HG03342 (cell line): Measurements from ENCODE around the gene LCLAT1.

Experiments
- ATAC-seq: cut with Tn5 transposase; IDR thresholded peaks from one replicate; pipeline ENCODE4 v1.9.1; 2021; ENCODE audit warnings: mild to moderate bottlenecking, moderate library complexity; ENCODE audit not compliant: unreplicated experiment

Gene LCLAT1

DNA sequence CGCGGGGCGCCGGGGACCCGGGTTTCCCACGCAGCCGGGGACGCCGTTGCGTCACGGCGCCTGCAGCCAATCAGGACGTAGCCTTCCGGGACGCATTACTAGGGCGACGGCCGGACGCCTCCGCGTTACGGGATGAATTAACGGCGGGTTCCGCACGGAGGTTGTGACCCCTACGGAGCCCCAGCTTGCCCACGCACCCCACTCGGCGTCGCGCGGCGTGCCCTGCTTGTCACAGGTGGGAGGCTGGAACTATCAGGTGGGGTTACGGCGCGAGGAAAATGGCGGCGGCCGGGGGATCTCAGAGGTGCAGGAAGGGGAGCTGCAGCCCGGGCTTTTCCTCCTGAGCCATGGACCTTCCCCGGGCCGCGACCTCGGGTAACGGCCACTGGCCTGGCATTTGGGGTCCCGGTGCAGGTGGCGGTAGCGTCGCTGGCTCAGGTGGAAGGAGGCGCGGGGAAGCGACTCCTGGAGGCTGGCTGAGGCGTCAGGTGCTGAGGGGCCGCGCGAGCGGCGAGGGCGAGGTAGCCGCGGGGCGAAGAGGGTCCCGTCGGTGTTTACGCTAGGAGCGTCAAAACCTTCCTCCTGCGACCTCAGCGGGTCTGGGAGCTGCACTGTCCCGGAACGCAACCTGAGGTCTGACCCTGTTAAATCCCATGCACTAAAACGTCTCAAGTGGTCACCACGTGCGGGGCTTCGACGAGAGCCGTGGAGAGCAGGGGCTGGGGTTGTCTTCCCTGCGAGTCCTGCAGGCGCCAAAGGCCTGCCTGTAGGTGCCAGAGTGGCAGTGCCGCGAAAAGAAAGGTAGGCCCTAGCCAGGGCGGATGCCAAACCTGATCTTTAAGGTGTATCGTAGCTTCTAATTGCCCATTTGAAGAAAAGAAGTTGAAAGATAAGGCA, at the start of gene LCLAT1:
TSS of gene LCLAT1 (plus strand) at position 98 of the 897 bp plus-strand sequence. CDS start 78,345 bp downstream, outside the sequence.
- ATAC-seq: peak; percentile 96

- no peak for ATAC-seq
Measured at GRCh38 chr2:30398084-30398873, 48.8 kb upstream of the LCLAT1 start.

GRCh38 chr2:30400151-30400954, 46.7 kb upstream of the LCLAT1 start:
- ATAC-seq: no peak

GRCh38 chr2:30402441-30403182, 44.4 kb upstream of the LCLAT1 start:
- ATAC-seq: no peak

- ATAC-seq: no peak
Measured at GRCh38 chr2:30403592-30404312, 43.3 kb upstream of the LCLAT1 start.

- no peak for ATAC-seq
Measured at GRCh38 chr2:30404319-30405259, 42.5 kb upstream of the LCLAT1 start.

DNA sequence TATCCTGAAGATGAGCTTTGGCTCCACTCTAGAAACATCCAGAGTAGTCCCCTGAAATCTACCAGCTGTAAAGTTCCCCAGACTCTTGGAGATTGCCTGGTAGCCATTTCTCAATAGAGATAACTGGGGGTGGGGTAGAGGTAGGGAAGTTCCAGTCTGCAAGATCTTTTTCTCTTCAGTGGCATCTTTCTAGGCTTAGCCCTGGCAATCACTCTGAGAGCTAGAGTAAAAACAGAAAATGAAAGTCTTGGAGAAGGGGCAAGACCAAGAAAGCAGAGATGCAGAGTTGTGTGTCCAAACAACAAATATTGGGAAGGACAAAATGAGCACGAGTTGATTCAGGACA, 41.8 kb upstream of the LCLAT1 start:
- ATAC-seq: no peak

DNA sequence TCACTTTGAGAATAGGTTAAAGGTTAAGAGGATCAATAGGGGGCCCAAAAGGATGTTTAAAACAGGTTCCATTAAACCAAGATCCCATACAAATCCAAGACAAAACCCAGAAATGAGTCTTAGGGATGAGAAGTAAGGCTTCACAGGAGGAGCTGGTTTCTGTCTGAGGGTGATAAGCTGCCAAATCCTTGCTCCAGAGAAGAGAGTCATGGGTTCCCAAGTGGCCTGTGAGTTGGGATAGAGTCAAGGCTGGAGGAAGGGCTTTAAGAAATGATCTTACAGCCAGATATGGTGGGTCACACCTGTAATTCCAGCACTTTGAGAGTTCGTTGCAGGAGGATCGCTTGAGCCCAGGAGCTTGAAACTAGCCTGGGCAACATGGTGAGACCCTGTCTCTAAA, 40.2 kb upstream of the LCLAT1 start:
- ATAC-seq: no peak

DNA sequence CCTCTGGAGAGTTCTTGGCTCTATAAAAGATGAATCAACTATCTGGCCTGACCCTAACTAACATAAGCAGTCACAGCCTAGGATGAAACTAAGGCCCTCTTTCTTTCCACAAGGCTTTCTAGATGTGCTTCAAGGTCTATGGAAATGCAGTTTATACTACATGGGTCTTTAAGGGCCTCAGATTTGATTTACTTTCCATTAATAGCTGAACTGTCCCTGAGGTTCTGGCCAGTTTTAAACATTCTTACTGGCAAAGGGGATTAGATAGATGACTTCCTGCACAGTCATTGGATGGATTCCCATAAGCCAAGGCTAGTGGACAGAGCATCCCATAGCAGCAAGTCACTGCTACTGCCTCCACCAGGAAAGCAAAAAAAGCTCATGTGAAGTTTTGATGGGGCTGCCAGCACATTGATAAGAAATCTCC, 38.1 kb upstream of the LCLAT1 start:
- no peak for ATAC-seq

DNA sequence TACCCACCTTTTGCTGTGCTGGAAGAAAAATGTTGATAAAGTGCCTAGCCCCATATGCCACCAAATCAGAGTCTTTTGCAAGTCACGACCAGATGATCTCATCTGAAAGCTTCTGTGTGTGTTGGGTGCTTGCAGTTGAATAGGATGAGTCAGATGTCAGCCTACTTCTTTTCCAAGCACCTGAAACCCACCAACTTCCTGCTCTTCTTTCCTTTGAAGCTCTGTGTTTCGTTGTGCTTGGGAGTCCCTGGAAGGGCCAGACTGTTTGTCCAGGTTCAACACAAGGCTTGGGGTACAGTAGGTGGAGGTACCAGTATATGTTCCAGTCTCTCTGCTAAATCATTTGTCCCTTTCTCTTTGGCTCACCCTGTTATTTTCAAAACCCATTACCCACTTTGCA, 36.8 kb upstream of the LCLAT1 start:
- no peak for ATAC-seq

GRCh38 chr2:30412047-30412683, 34.9 kb upstream of the LCLAT1 start:
- ATAC-seq: no peak

DNA sequence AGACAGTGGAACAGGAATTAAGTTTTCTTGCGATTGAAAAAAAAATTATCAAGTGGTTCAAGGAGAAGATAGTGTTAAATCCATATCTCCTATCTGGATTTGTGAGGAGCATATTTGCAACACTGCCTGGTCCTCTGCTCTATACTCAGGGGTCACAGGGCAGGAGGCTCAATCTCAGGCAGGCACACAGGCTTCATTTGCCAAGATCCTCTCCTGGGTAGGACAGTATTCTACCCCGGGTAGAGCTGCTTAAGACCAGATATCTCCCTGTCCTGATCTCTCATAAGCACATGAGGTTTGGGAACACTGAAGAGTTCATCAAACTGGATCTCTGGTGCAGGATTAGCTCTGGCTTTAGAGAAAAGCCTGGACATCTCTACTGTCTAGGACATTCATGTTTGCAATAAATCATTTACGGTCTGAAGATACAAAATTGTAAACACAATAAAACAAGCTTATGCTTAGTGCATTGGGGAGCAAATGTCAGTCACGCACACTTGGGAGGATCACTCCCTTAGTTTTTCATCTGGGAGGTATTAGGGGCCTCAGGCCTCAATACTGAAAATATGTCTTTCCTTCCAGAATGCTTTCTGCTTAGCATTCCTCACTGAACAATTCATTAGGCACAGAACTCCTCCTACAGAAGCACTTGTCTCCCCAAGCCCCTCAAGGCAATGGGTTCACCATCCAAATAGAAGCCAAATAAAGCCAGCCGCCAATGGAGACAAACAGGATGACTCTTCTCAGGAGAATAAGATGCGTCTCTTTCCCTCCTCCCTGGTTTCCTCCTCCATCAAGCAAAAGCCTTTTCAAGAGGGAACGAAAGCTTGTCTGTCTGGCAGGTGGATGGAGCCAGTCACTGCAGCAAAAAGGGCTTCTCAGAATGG, 34.1 kb upstream of the LCLAT1 start:
- no peak for ATAC-seq

- no peak for ATAC-seq
Measured at GRCh38 chr2:30414961-30415360, 32.1 kb upstream of the LCLAT1 start.

DNA sequence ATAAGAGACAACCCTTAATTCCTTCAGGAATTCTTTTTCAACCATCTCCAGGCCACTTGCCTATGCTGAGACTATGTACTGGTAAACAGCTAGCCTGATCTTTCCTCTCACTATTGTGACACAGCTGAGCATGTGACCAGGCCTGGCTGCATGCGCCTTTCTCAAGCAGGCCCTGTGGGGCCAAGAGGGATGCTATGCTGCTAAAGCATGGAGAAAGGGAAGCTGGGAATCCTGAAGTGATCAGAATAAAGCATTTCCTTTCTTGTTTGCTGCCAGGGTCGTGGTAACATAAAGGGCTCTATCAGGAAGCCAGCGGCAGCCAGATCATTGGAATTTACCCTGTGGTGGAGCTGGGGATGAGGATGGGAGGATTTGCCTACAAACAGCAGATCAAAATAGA, 29.8 kb upstream of the LCLAT1 start:
- no peak for ATAC-seq

- ATAC-seq: no peak
Measured at GRCh38 chr2:30421026-30421603, 25.9 kb upstream of the LCLAT1 start.

DNA sequence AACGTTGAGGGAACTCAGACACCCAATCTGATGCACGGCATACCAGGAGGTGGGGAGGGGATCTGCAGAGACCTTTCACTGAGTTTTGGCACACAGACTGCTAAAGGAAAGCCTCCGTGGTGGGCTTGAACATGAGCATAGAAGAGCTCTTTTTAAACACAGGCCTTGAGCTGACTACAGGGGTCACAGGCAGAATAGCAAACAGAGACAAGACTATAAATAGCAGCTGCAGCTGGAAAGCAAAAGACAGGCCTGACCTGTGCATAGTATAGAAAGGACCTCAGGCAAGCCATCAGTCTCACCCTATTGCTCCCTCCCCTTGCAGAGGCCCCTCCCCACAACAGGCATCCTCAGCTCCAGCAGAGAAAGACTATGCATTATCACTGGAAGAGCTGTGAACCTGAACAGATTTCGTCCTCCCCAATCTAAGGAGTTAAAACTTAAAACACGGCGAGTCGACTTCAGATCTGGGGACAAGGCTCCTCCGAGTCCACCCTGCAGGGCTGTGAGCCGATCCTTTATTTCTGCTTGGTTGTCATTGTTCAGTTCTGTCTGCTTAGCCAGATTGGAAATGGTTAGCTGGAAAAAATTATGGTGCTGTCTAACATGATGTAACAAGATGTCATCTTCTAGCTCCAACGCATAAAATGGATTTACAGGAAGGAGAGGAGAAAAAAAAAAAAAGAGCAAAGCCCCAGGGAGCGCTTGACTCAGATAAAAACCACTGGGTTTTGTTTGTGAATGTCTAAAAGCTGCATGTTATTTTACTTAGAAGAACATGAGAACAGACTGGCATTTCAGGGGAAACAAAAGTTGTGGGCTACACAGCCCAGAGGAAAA, 25.2 kb upstream of the LCLAT1 start:
- ATAC-seq: peak; percentile 16
